Measurements from ENCODE around the gene HFE.

DNA sequence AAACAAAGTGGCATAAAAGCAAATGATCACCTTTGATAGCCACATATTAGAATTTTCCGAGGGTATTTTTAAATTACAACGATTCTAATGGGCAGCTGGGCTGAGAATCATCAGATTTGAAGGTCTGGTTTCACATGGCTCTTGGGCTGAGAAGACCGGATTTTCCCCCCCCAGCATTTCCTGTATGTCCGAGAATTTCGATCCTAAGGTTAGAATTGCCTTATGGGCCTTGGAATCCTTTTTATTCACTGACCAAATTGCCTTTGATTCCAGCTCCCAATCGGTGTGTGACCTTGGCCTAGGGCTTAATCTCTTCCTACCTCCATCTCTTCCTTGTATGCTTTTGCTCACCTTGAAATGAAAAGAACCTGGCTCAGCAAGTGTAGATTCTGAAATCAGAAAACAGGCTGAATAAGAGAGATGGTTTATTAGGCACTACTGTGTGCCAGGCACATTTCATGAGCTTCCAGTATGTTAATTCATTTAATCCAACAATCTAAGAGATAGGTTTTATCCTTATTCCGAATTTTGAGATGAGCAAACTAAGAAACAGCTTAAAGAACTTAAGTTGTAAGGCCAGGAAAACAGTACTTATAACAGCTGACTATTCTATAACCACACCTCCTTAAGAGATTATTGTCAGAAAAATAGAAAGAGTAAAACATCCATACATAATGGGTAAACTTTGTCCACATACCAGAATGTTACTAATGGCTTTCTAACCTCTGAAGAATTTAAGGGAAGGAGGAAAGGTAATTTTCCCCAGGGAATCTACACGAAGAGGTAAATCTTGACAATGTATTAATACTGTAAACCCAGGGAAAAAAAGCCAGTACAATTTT lies 39.4 kb downstream of the HFE start:
- TF ChIP-seq, protein P1, sequence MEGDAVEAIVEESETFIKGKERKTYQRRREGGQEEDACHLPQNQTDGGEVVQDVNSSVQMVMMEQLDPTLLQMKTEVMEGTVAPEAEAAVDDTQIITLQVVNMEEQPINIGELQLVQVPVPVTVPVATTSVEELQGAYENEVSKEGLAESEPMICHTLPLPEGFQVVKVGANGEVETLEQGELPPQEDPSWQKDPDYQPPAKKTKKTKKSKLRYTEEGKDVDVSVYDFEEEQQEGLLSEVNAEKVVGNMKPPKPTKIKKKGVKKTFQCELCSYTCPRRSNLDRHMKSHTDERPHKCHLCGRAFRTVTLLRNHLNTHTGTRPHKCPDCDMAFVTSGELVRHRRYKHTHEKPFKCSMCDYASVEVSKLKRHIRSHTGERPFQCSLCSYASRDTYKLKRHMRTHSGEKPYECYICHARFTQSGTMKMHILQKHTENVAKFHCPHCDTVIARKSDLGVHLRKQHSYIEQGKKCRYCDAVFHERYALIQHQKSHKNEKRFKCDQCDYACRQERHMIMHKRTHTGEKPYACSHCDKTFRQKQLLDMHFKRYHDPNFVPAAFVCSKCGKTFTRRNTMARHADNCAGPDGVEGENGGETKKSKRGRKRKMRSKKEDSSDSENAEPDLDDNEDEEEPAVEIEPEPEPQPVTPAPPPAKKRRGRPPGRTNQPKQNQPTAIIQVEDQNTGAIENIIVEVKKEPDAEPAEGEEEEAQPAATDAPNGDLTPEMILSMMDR (IDR thresholded peaks at IDR 0.05; ENCODE audit: low read depth, low read length), result no peak
- no peak for TF ChIP-seq EZH2phosphoT487 (IDR thresholded peaks at IDR 0.05; ENCODE audit: low read depth)
